ENCODE measurements around the gene ELFN2. TPM values are rescaled to one million over a fixed set of nuclear protein-coding genes. Genes with fewer than 3 reads are reported as not detected.

The ELFN2 gene
- total RNA-seq, 1 donor from 2014 or later = 0.53 TPM

GRCh38 chr22:37451218-37451617, 23.9 kb upstream of the ELFN2 start:
- no peak for DNase-seq (ENCODE audit: extremely low spot score, unreplicated experiment)
- H3K9me3 Mint-ChIP-seq = no peaks in the 10 kb centered on the region
- TF ChIP-seq, protein P1, sequence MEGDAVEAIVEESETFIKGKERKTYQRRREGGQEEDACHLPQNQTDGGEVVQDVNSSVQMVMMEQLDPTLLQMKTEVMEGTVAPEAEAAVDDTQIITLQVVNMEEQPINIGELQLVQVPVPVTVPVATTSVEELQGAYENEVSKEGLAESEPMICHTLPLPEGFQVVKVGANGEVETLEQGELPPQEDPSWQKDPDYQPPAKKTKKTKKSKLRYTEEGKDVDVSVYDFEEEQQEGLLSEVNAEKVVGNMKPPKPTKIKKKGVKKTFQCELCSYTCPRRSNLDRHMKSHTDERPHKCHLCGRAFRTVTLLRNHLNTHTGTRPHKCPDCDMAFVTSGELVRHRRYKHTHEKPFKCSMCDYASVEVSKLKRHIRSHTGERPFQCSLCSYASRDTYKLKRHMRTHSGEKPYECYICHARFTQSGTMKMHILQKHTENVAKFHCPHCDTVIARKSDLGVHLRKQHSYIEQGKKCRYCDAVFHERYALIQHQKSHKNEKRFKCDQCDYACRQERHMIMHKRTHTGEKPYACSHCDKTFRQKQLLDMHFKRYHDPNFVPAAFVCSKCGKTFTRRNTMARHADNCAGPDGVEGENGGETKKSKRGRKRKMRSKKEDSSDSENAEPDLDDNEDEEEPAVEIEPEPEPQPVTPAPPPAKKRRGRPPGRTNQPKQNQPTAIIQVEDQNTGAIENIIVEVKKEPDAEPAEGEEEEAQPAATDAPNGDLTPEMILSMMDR (conservative IDR thresholded peaks at IDR 0.05) = no peak
- no peak overlapping the region for H3K4me3 Mint-ChIP-seq
- no peak overlapping the region for H3K27ac Mint-ChIP-seq
- H3K36me3 Mint-ChIP-seq = no peaks in the 10 kb centered on the region
- peaks cover 31% of the 10 kb centered on the region for H3K27me3 Mint-ChIP-seq
- peaks cover 15% of the 10 kb centered on the region for H3K4me1 Mint-ChIP-seq (ENCODE audit: unreplicated experiment)

GRCh38 chr22:37449331-37450001, 22.2 kb upstream of the ELFN2 start:
- no peak overlapping the region for H3K27ac Mint-ChIP-seq
- TF ChIP-seq, protein P1 (conservative IDR thresholded peaks at IDR 0.05) = no peak

DNA sequence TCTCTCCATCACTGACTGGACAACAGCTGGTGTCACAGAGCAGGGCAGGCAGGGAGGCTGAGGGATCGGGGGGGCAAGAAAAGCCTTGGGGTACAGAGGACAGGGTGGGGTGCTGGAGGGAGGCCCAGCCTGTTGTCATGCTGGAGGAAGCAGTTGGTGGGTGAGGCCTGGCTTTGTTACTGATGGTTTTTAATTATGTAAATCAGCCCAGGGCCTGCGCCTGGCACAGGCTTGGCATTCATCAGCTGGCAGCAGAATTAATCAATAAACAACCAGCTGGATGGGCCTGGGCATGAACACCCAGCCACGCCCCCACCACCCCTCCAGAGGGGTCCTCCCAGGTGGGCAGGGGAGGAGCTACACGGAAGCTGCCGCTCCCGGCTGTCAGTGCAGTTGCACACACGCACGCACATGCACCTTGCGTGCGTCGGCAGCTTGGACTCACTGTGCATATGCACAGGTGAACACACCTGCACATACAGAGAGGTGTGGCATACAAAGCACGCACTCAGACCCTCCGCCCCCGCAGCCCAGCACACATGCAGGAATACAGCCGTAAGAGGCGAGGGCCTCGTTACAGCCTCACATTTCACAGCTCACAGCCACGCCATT, 21.3 kb upstream of the ELFN2 start:
- H3K4me3 Mint-ChIP-seq = no peak overlapping the region
- TF ChIP-seq, protein P1 (conservative IDR thresholded peaks at IDR 0.05) = no peak
- no peaks in the 10 kb centered on the region for H3K9me3 Mint-ChIP-seq
- H3K27ac Mint-ChIP-seq = no peak overlapping the region
- no peak for DNase-seq (ENCODE audit: extremely low spot score, unreplicated experiment)
- peaks cover 25% of the 10 kb centered on the region for H3K27me3 Mint-ChIP-seq
- no peaks in the 10 kb centered on the region for H3K36me3 Mint-ChIP-seq
- no peaks in the 10 kb centered on the region for H3K4me1 Mint-ChIP-seq (ENCODE audit: unreplicated experiment)

More at GRCh38 chr22:37449331-37450001, 22.2 kb upstream of the ELFN2 start:
- H3K4me1 Mint-ChIP-seq (ENCODE audit: unreplicated experiment) = no peaks in the 10 kb centered on the region
- no peaks in the 10 kb centered on the region for H3K36me3 Mint-ChIP-seq
- peaks cover 22% of the 10 kb centered on the region for H3K27me3 Mint-ChIP-seq
- H3K9me3 Mint-ChIP-seq = no peaks in the 10 kb centered on the region
- no peak for DNase-seq (ENCODE audit: extremely low spot score, unreplicated experiment)
- no peak overlapping the region for H3K4me3 Mint-ChIP-seq

- no peaks in the 10 kb centered on the region for H3K4me1 Mint-ChIP-seq (ENCODE audit: unreplicated experiment)
- no peak overlapping the region for H3K27ac Mint-ChIP-seq
- DNase-seq (ENCODE audit: extremely low spot score, unreplicated experiment) = no peak
- no peak overlapping the region for H3K4me3 Mint-ChIP-seq
- peaks cover 49% of the 10 kb centered on the region for H3K27me3 Mint-ChIP-seq
- H3K36me3 Mint-ChIP-seq = no peaks in the 10 kb centered on the region
- TF ChIP-seq, protein P1 (conservative IDR thresholded peaks at IDR 0.05) = no peak
- H3K9me3 Mint-ChIP-seq = peaks cover 2% of the 10 kb centered on the region
Observed at GRCh38 chr22:37445501-37445900, 18.2 kb upstream of the ELFN2 start.

DNA sequence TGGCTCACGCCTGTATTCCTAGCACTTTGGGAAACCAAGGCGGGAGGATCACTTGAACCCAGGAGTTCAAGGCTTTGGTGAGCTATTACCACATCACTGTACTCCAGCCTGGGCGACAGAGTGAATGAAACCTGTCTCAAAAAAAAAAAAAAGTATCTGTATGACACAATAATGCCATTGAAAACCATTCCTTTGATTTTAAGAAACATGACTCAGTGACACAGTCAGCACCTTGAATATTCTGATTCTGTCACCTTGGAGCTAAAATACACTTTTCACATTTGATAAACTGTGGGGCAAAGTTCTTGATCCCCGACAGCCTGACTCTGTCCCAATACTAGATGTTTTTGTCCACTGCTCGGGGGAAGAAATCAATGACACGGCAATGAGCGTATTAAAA, 16.7 kb upstream of the ELFN2 start:
- TF ChIP-seq, protein P1 (conservative IDR thresholded peaks at IDR 0.05) = no peak
- Mint-ChIP-seq H3K4me3 (no peak overlapping the region), H3K36me3 (no peaks in the 10 kb centered on the region), H3K27ac (no peak overlapping the region), H3K27me3 (peaks cover 54% of the 10 kb centered on the region), H3K9me3 (peaks cover 5% of the 10 kb centered on the region), H3K4me1 (ENCODE audit: unreplicated experiment) (no peaks in the 10 kb centered on the region)
- DNase-seq (ENCODE audit: extremely low spot score, unreplicated experiment) = no peak

All from type B pancreatic cell (in vitro differentiated cells).